Adipocyte (in vitro differentiated cells): Measurements from ENCODE around the gene CSNK1G2.
A peak's percentile ranks its signal among the peaks of the same experiment; 100 is the strongest.

Experiments
- DNase-seq: peaks from one replicate; pipeline ENCODE4 v3.0.0-alpha.2; 2015; ENCODE audit warnings: low read depth
- H3K27me3 ChIP-seq: replicated peaks from 2 replicates; pipeline ENCODE4 v1.7.0; 2013; ENCODE audit warnings: mild to moderate bottlenecking, low read length, moderate library complexity; ENCODE audit not compliant: control insufficient read depth, insufficient read depth
- H3K36me3 ChIP-seq: 2 replicates; pipeline ENCODE4 v1.7.0; 2013; ENCODE audit warnings: low read length, mild to moderate bottlenecking, moderate library complexity; ENCODE audit not compliant: control insufficient read depth, insufficient read depth, severe bottlenecking
- H3K4me1 ChIP-seq: 2 replicates; pipeline ENCODE4 v1.7.0; 2013; ENCODE audit warnings: mild to moderate bottlenecking, low read length, moderate library complexity; ENCODE audit not compliant: control insufficient read depth, insufficient read depth
- H3K4me3 ChIP-seq: 2 replicates; pipeline ENCODE4 v1.7.0; 2013; ENCODE audit warnings: mild to moderate bottlenecking, low read length, moderate library complexity
- H3K9ac ChIP-seq: 2 replicates; pipeline ENCODE4 v1.7.0; 2013; ENCODE audit warnings: mild to moderate bottlenecking, low read length, moderate library complexity
- H3K9me3 ChIP-seq: 2 replicates; pipeline ENCODE4 v1.7.0; 2013; ENCODE audit warnings: mild to moderate bottlenecking, low read length, moderate library complexity; ENCODE audit not compliant: control insufficient read depth

Gene CSNK1G2

GRCh38 chr19:1908364-1908678 lies 32.7 kb upstream of the CSNK1G2 start:
- H3K27me3 ChIP-seq: no peaks in the 10 kb centered on the region
- DNase-seq: no peak
- H3K9ac ChIP-seq: no peak overlapping the region
- peaks cover 21% of the 10 kb centered on the region for H3K4me1 ChIP-seq
- peaks cover 7% of the 10 kb centered on the region for H3K36me3 ChIP-seq
- H3K4me3 ChIP-seq: no peak overlapping the region
- no peaks in the 10 kb centered on the region for H3K9me3 ChIP-seq

- Histone ChIP-seq H3K4me3 (no peak overlapping the region), H3K9me3 (no peaks in the 10 kb centered on the region), H3K27me3 (no peaks in the 10 kb centered on the region), H3K9ac (peak overlapping the region; percentile 34), H3K4me1 (peaks cover 19% of the 10 kb centered on the region), H3K36me3 (peaks cover 10% of the 10 kb centered on the region)
- DNase-seq: no peak
Measured at GRCh38 chr19:1909761-1910080, 31.3 kb upstream of the CSNK1G2 start.

- no peak overlapping the region for H3K9ac ChIP-seq
Measured at GRCh38 chr19:1910177-1910576, 30.8 kb upstream of the CSNK1G2 start.

GRCh38 chr19:1911098-1911497 lies 29.9 kb upstream of the CSNK1G2 start:
- DNase-seq: no peak
- H3K36me3 ChIP-seq: peaks cover 15% of the 10 kb centered on the region
- no peak overlapping the region for H3K9ac ChIP-seq
- no peak overlapping the region for H3K4me3 ChIP-seq
- no peaks in the 10 kb centered on the region for H3K9me3 ChIP-seq
- H3K27me3 ChIP-seq: no peaks in the 10 kb centered on the region
- H3K4me1 ChIP-seq: peaks cover 13% of the 10 kb centered on the region

More at GRCh38 chr19:1910177-1910576, 30.8 kb upstream of the CSNK1G2 start:
- DNase-seq: peak; percentile 26
- no peaks in the 10 kb centered on the region for H3K9me3 ChIP-seq
- H3K4me1 ChIP-seq: peaks cover 17% of the 10 kb centered on the region
- H3K27me3 ChIP-seq: no peaks in the 10 kb centered on the region
- H3K4me3 ChIP-seq: no peak overlapping the region
- peaks cover 13% of the 10 kb centered on the region for H3K36me3 ChIP-seq

- DNase-seq: no peak
- Histone ChIP-seq H3K27me3 (no peaks in the 10 kb centered on the region), H3K36me3 (peaks cover 15% of the 10 kb centered on the region), H3K4me1 (peaks cover 12% of the 10 kb centered on the region), H3K4me3 (no peak overlapping the region), H3K9ac (no peak overlapping the region), H3K9me3 (no peaks in the 10 kb centered on the region)
Measured at GRCh38 chr19:1911995-1912394, 29.0 kb upstream of the CSNK1G2 start.

- no peak overlapping the region for H3K4me3 ChIP-seq
- DNase-seq: no peak
- peaks cover 16% of the 10 kb centered on the region for H3K36me3 ChIP-seq
- no peaks in the 10 kb centered on the region for H3K9me3 ChIP-seq
- no peak overlapping the region for H3K9ac ChIP-seq
- H3K4me1 ChIP-seq: peaks cover 12% of the 10 kb centered on the region
- no peaks in the 10 kb centered on the region for H3K27me3 ChIP-seq
Measured at GRCh38 chr19:1912760-1913505, 28.0 kb upstream of the CSNK1G2 start.

GRCh38 chr19:1913781-1914577 lies 27.0 kb upstream of the CSNK1G2 start:
- H3K9ac ChIP-seq: no peak overlapping the region
- H3K27me3 ChIP-seq: no peaks in the 10 kb centered on the region

GRCh38 chr19:1914826-1915341 lies 26.1 kb upstream of the CSNK1G2 start:
- H3K27me3 ChIP-seq: no peaks in the 10 kb centered on the region
- no peaks in the 10 kb centered on the region for H3K9me3 ChIP-seq
- no peak for DNase-seq

More at GRCh38 chr19:1913781-1914577, 27.0 kb upstream of the CSNK1G2 start:
- peaks cover 26% of the 10 kb centered on the region for H3K36me3 ChIP-seq
- H3K4me3 ChIP-seq: no peak overlapping the region
- peaks cover 12% of the 10 kb centered on the region for H3K4me1 ChIP-seq
- no peaks in the 10 kb centered on the region for H3K9me3 ChIP-seq
- DNase-seq: no peak

GRCh38 chr19:1917146-1917545 lies 23.8 kb upstream of the CSNK1G2 start:
- H3K4me3 ChIP-seq: no peak overlapping the region
- H3K9me3 ChIP-seq: no peaks in the 10 kb centered on the region
- DNase-seq: no peak
- no peaks in the 10 kb centered on the region for H3K27me3 ChIP-seq
- H3K4me1 ChIP-seq: no peaks in the 10 kb centered on the region
- H3K9ac ChIP-seq: no peak overlapping the region
- H3K36me3 ChIP-seq: peaks cover 40% of the 10 kb centered on the region

More at GRCh38 chr19:1914826-1915341, 26.1 kb upstream of the CSNK1G2 start:
- H3K4me3 ChIP-seq: no peak overlapping the region
- H3K9ac ChIP-seq: no peak overlapping the region
- peaks cover 5% of the 10 kb centered on the region for H3K4me1 ChIP-seq
- H3K36me3 ChIP-seq: peaks cover 29% of the 10 kb centered on the region

- H3K9ac ChIP-seq: no peak overlapping the region
- no peak overlapping the region for H3K4me3 ChIP-seq
- no peaks in the 10 kb centered on the region for H3K9me3 ChIP-seq
- H3K27me3 ChIP-seq: no peaks in the 10 kb centered on the region
- no peaks in the 10 kb centered on the region for H3K4me1 ChIP-seq
- DNase-seq: no peak
- peaks cover 41% of the 10 kb centered on the region for H3K36me3 ChIP-seq
Measured at GRCh38 chr19:1917926-1918325, 23.0 kb upstream of the CSNK1G2 start.

- H3K4me1 ChIP-seq: no peaks in the 10 kb centered on the region
- no peaks in the 10 kb centered on the region for H3K27me3 ChIP-seq
- no peak overlapping the region for H3K4me3 ChIP-seq
- no peaks in the 10 kb centered on the region for H3K9me3 ChIP-seq
- peaks cover 37% of the 10 kb centered on the region for H3K36me3 ChIP-seq
- no peak for DNase-seq
- no peak overlapping the region for H3K9ac ChIP-seq
Measured at GRCh38 chr19:1918975-1919374, 22.0 kb upstream of the CSNK1G2 start.
